Measurements from ENCODE around the gene RADIL.

Gene RADIL

GRCh38 chr7:4792537-4793126, 90.9 kb downstream of the RADIL start:
- DNase-seq (ENCODE audit: low spot score): no peak

DNA sequence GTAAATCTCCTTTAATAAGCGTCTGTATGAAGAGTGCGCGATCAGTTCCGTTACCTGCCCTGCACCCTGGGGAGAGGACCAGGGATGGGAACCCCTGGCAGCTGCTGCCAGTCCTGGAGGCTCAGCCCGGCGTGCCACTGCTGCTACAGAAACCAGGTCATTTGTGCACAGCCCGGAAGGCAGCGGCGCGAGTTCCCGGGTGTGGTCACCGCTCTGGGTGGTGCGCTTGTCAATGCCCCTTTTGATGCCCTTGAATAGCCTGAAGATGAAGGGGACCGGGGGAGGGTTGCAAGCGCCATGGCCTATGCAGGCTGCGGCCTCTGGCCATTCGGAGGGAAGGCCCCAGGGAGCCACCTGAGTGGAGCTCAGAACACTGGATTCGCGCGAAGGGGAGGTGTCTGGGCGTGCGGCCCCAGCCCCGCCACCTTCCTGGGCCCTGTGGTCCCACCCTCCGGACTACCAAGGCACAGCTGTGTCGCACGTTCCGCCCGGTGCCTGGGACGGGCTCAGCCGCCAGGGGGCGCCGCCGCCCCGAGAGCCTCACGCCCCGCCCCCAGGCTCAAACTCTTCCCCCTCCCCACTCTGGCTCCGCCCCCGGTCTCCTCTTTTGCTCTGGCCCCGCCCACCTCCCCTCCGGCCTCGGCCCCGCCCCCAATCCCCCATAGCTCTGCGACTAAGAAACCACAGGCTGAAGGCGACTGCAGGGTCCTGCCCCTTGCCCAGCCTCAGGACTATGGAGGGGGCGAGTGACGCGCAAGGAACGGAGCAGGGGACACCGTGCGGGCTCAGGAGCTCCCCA, 91.6 kb downstream of the RADIL start:
- DNase-seq (ENCODE audit: low spot score): peak; percentile 82

GRCh38 chr7:4791101-4791737, 92.3 kb downstream of the RADIL start:
- DNase-seq (ENCODE audit: low spot score): no peak

DNA sequence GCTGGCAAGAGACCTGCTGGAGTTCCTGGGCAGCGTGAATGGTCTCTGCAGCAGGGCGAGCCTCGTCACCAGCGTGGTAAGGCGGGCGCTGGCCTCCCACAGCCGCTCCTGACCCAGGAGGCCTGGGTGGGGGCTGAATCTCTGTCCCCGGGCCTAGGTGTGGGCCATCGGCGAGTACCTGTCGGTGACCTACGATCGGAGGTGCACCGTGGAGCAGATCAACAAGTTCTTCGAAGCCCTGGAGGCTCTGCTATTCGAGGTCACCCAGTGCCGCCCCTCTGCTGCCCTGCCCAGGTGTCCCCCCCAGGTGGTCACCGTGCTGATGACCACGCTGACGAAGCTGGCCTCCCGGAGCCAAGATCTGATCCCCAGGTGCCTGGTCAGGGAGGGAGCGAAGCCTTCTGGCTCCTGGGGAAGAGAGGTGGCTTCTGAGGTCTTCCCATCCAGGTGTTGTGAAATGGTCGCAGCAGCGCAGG, 93.0 kb downstream of the RADIL start:
- no peak for DNase-seq (ENCODE audit: low spot score)

DNA sequence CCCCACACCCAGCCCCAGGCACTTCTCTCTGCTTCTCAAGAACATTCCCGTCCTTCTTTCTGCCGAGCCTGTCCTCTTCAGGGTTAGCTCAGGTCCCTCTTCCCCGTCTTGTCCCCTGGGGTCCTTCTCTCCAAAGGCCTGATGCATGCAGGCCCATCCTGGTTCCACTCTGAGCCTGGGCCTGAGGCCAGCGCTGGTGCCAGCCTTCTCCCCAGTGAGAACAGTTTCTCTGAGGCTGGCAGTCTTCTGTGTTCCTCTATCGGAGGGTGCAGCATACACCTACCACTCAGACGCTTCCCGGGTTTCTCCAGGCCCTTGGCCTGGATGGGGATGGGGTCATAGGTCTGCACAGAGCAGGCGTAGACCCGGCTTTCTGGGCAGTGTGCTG, 93.4 kb downstream of the RADIL start:
- DNase-seq (ENCODE audit: low spot score): no peak

GRCh38 chr7:4789194-4790077, 94.1 kb downstream of the RADIL start:
- DNase-seq (ENCODE audit: low spot score): no peak

DNA sequence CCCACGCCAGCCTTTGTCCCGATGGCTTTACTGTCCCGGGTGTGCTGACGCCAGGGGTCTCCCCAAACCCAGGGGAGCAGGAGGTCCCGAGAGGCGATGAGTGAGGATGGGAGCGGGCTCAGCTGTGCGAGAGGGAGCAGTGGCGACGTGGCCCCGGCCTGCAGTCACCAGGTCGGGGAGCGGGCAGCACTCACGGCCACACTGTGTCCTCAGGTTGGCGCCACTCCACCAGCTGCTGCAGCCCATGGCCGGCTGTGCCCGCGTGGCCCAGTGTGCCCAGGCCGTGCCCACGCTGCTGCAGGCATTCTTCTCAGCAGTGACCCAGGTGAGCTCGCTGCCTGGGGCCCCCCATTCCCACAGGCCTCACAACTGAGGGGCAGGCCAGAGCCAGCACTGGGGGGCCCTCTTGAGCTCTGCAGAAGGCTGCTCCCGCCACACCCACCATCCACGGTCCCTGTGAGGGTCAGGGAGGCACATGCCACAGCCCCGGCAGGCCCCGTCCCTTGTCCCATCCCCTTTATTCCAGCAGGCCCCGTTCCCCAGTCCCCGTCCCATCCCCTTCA, 94.8 kb downstream of the RADIL start:
- DNase-seq (ENCODE audit: low spot score): no peak

GRCh38 chr7:4787947-4788626, 95.4 kb downstream of the RADIL start:
- no peak for DNase-seq (ENCODE audit: low spot score)

GRCh38 chr7:4787541-4787940, 96.0 kb downstream of the RADIL start:
- no peak for DNase-seq (ENCODE audit: low spot score)

DNA sequence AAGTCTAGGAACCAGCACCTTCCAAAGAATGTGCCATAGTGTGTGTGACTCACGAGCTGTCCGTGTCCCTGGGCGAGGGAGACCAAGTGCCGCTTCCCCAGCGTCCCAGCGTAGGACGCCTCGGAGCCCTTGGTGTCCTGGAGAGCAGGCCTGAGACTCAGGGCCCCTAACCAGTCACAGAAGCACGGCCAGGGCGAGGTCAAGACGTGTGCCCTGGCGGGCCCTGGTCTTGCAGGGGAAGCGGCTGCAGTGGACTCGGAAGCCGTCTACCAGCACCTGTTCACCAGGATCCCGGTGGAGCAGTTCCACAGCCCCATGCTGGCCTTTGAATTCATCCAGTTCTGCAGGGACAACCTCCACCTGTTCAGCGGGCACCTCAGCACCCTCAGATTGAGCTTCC, 97.5 kb downstream of the RADIL start:
- DNase-seq (ENCODE audit: low spot score): no peak

GRCh38 chr7:4785371-4785770, 98.1 kb downstream of the RADIL start:
- DNase-seq (ENCODE audit: low spot score): no peak

DNA sequence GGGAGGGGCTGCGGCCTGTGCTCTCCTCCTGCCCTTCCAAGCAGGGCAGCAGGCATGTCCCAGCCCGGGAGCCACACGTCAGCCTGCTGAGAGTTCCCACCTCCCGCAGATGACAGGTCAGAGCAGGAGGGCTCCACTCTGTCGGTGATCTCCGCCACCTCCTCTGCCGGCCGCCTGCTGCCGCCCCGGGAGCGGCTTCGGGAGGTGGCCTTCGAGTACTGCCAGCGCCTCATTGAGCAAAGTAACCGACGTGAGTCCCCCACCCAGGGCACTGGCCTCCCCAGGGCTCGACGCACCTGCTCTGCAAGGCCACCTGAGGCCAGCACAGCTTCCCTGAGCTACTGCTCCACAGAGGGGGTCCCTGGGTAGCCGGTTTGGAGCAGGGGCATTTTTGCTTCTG, 98.7 kb downstream of the RADIL start:
- no peak for DNase-seq (ENCODE audit: low spot score)

- DNase-seq (ENCODE audit: low spot score): no peak
Observed at GRCh38 chr7:4783762-4784351, 99.7 kb downstream of the RADIL start.

DNA sequence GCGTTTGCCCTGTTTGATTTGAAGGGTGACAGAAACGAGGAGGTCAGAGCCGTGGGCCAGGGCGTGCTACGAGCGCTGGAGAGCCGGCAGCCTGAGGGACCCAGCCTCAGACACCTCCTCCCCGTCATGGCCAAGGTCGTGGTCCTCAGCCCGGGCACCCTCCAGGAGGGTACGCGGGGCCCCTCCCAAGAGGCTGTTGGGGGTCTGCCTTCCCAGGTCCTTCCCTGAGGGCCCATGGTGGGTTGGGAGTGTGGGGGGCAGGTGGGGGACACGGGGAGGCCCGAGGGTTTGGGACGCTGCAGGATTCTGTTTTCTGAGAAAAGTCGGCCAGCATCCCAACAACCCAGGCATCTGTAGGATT, 100.2 kb downstream of the RADIL start:
- DNase-seq (ENCODE audit: low spot score): no peak

DNA sequence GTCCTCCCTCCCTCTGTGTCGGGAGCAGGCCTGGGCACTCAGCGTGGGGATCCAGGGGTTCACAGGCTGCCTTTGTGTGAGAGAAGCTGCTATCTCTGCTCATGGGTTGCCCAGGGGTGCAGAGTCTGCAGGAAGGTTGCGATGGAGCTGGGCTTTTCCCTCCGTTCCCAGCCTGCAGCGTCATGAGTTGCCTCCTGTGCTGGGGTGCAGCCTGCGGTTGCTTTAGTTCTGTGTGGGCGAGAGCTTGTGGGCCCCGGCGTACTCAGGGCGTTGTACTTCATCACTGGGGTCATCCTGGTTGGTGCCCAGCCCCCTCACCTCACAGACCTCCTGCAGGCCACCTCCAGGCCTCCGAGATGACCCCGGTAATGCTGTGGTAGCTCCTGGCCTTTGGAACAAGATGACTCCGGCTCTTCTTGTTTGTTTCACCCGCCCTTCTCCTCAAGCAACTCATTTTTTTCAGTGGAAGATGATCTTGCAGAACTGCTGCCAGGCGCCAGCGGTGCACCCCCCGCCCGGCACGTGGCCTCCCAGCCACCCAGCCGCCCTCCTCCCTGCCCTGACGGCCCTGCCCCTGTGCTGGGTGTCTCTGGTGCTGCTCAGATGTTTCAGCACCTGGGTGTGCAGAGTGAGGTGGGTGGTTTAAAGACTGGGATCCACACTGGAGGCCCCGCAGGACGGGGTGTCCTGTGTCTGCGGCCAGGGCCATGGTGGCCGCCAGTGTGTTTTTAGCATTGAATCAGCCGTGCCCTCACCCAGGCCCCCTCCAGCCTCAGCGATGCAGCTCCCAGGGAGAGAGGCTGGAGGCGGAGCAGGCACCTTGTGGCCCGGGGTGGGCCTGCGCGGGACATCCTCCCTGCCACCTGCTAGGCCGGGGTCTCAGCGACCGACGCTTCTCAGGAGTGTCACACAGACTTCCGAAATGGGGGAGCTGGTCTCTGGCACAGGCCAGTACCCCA, 100.9 kb downstream of the RADIL start:
- DNase-seq (ENCODE audit: low spot score): peak; percentile 9

GRCh38 chr7:4781366-4782069, 102.0 kb downstream of the RADIL start:
- DNase-seq (ENCODE audit: low spot score): no peak

DNA sequence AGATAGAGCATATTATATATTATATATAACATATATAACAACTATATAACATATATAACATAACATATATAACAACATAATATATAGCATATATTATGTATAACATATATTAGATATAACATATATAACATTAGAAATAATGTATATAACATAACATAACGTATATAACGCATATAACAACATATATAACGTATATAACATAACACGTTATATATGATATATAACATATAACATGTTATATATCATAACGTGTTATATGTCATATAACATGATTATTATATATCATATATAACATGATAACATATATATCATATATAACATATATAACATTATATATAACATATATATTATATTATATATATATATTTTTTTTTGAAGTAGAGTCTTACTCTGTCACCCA, 104.4 kb downstream of the RADIL start:
- no peak for DNase-seq (ENCODE audit: low spot score)

DNA sequence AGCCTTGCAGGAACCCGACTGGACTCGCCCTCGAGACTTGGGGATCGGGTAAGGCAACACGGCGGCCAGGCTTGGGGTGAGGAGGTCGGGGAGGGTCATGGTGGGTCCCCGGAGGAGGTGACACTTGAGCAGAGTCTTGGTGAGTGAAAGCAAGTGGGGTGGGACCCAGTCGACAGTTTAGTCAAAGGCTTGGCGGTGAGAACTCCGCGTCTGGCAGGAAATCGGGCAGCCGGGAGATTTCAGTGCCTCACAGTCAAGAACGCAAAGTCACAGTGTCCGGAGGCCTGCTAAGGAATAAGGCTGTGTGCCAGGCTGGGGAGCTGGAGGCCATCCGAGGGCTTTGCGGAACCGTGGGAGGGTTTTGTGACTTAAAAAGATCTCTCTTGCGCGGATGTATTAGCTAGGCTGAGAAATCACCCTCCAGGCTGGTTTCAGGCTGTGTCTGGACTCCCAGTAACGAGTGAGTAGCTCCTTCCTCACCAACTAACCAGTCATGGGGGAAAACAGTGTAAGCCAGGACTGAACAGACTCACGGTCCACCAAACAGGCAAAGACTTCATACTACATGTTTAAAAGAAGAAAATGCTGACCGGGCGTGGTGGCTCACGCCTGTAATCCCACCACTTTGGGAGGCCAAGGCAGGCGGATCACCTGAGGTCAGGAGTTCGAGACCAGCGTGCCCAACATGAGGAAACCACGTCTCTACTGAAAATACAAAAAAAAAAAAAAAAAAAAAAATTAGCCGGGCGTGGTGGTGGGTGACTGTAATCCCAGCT, 107.5 kb downstream of the RADIL start:
- peak; percentile 63 for DNase-seq (ENCODE audit: low spot score)

All from hematopoietic multipotent progenitor cell treated with erythropoietin and hydrocortisone succinate and interleukin-3 and kit ligand, for 15 days (in vitro differentiated cells).